Endothelial cell of hepatic sinusoid (primary cell): ENCODE data around the gene ZSWIM5.
"Not testable (repeated sequence)": the region's sequence is repeated elsewhere in the genome, so short reads cannot be mapped to it uniquely, and the experiment has no call there.

Experiments used
- in situ Hi-C: cut with HindIII; loops from 2 replicates; pipeline ENCODE4 v1.10.0; 2017; ENCODE audit warnings: low sequenced_read_pairs

ZSWIM5 gene

DNA sequence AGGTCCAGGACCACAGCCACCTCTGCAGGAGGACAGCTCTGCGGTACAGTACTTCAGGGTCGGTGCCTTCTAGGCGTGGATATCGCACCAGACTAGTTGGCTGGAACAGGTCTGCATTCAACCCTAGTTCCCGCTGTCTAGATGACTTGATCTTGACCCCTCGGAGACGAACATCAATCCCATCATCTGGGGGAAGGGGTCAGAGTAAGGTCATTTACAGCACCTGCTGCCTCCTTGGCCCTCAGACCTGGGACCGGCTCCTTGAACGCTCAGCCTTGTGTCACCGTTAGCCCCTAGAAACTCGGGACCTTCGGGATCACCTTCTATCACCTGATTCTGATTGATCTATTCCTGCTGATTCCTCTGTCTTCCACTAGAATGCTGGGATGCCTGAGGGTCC is 197.9 kb downstream of the ZSWIM5 start:
- in situ Hi-C loops: loop anchor here (25.0 kb wide), 1 partner anchor 279 kb away; no protein-coding TSS in a partner anchor

- in situ Hi-C loops: loop anchor here (25.0 kb wide), 1 partner anchor 279 kb away; no protein-coding TSS in a partner anchor
These were observed 198.3 kb downstream of the ZSWIM5 start for GRCh38 chr1:45008076-45008475.

- in situ Hi-C loops: loop anchor here (25.0 kb wide), 1 partner anchor 280 kb away; no protein-coding TSS in a partner anchor
These were observed 199.1 kb downstream of the ZSWIM5 start for GRCh38 chr1:45007311-45007710.

DNA sequence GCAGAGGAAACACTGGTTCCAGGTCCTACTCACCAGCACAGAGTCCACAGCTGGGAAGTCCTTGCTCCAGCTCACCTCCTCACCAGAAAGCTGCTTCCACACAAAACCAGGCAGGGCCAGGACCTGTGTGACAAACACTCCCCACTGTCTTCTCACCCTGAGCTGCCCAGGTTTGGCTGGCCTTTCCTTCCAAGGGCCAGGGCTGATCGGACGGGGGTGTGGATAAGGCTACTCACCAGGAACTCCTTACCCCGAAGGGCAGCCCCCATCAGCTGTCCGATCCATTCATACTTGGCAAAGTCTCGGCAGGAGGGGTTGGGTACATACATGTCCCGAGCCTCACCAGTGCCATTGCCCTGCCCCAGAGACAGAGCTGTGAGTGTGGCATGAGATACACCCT is 200.6 kb downstream of the ZSWIM5 start:
- in situ Hi-C loops: loop anchor here (25.0 kb wide), 1 partner anchor 282 kb away; no protein-coding TSS in a partner anchor

GRCh38 chr1:45004281-45004920 is 202.0 kb downstream of the ZSWIM5 start:
- in situ Hi-C loops: loop anchor here (25.0 kb wide), 1 partner anchor 283 kb away; no protein-coding TSS in a partner anchor

DNA sequence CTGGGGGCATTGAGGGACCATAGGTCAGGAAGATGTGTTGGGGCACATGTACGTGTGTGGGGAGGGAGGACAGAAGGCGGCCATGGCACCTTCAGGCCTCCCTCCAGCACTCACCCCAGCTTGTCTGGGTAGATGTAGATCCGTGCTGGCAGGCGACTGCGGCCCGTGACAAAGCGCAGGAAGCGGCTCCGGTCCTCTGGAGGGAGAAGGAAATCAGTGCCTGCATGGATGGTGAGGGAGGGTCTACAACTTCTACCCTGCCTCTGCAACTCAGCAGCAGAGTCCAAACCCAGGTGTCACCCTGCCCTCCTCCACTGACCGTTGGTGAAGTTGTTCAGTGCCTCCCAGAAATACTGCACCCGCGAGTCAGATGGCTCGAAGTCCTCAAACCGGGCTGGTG is 202.7 kb downstream of the ZSWIM5 start:
- in situ Hi-C loops: loop anchor here (25.0 kb wide), 1 partner anchor 284 kb away; no protein-coding TSS in a partner anchor

DNA sequence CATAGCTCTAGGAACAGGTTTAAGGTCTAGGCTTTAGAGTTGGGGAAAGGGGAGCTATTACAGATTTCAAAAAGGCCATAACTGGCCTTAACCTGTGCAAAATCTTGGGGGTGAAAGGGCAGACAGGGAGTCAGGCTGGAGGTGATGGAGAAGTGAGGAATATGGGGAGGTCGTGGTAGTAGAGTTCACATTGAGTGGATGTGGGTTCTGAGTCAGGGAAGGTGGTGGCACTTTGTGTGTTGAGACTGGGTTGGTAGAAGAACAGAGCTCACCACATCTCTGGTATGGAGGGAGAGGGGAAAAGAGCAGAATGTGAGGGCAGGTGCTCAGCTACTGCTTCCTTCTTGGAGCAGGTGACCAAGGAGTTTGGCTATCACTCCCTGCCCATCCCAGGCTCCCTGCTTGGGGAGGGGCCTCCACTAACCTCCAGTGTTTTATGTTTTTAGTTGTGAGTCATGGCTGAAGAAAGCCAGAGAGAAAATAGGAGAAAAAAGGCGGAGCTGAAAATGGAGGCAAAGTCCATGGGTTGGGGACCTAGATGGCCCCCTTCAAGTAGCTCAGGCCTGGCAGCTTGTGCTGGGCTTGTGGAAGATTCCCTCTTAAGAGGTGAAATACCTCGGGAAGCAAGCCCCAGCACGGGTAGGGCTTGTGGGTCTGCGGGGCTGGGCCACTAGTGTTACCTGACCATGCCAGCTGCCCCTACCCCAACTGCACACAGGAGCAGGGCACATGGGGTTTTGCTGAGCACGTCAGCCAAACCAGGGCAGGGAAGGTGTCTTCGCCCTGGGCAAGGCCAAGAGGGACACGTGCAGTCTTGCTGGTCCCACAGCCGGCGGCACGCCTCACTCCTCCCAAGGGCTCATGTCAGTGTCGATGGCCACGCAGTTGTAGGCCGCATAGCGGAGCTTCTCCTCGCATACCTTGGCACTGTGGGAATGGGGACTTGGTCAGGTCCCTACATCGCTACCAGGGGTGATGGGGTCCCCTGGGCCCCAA is 203.5 kb downstream of the ZSWIM5 start:
- in situ Hi-C loops: loop anchor here (25.0 kb wide), 1 partner anchor 284 kb away; no protein-coding TSS in a partner anchor

DNA sequence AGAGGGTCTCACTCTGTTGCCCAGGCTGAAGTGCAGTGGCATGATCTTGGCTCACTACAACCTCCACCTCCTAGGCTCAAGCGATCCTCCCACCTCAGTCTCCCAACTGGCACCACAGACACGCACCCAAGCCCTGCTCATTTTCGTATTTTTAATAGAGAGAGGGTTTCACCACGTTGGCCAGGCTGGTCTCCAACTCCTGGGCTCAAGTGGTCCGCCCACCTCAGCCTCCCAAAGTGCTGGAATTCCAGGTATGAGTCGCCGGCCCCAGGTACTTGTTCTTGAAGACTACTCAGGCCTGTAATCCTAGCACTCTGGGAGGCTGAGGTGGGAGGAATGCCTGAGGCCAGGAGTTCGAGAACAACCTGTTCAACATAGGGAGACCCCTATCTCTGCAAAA is 204.8 kb downstream of the ZSWIM5 start:
- in situ Hi-C loops: loop anchor here (25.0 kb wide), 1 partner anchor 286 kb away; no protein-coding TSS in a partner anchor

GRCh38 chr1:45001011-45001481 is 205.4 kb downstream of the ZSWIM5 start:
- in situ Hi-C loops: loop anchor here (25.0 kb wide), 1 partner anchor 286 kb away; no protein-coding TSS in a partner anchor

DNA sequence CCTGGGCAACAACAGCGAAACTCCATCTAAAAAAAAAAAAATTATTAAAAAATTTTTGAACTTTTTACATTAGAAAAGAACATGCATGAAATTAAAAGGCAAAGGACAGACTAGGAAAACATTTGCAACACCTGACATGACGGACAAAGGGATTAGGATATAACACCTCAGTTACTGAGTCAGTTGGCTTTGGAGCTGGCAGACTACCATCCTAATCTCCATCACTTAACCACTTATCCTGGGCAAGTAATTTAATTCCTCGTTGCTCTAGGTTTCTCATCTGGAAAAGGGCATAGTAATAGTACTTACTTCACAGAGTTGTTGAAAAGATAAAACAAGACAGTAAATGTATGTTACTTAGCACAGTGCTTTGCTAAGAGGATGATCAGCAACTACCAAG is 207.2 kb downstream of the ZSWIM5 start:
- in situ Hi-C loops: no loop called here

DNA sequence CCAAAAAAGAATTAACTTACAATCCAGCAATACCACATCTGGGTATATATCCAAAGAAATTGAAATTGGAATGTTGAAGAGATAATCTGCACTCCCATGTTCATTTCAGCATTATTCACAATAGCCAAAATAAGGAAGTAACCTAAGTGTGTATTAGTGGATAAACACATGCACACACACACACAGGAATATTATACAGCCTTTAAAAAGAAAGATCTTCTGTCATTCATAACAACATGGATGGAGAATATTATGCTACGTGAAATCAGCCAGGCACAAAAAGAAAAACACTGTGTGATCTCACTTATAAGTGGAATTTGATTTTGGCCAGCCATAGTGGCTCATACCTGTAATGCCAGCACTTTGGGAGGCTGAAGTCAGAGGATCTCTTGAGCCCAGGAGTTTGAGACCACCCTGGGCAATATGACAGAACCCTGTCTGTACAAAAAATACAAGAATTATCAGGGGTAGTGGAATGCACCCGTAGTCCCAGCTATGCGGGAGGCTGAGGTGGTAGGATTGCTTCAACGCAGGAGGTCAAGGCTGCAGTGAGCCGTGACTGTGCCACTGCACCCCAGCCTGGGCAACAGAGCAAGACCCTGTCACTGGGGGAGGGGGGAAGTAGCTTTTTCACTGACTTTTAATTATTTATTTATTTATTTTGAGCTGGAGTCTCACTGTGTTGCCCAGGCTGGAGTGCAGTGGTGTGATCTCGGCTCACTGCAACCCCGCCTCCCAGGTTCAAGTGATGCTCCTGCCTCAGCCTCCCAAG is 210.8 kb downstream of the ZSWIM5 start:
- in situ Hi-C loops: no loop called here

DNA sequence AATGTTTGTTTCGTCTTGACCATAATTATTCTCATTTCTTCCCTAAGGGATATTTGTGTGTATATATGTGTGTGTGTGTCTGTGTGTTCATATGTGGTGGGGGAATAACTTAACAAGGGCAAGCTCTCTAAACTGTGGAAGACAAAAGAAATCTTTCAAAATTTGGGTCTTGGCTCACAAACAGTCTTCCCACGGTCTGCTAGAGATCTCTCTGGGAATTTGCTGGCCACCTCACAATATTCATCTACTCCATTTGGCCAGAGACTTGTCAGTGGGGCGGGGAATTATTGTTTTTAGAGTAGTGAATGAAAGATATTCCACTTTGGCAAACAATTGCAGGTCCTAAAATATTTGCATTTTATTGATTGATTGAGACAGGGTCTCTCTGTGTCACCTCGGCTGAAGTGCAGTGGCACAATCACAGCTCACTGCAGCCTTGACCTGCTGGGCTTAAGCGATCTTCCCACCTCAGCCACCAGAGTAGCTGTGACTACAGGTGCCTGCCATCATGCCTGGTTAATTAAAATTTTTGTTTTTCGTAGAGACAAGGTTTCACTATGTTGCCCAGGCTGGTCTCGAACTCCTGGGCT is 212.0 kb downstream of the ZSWIM5 start:
- in situ Hi-C loops: no loop called here

DNA sequence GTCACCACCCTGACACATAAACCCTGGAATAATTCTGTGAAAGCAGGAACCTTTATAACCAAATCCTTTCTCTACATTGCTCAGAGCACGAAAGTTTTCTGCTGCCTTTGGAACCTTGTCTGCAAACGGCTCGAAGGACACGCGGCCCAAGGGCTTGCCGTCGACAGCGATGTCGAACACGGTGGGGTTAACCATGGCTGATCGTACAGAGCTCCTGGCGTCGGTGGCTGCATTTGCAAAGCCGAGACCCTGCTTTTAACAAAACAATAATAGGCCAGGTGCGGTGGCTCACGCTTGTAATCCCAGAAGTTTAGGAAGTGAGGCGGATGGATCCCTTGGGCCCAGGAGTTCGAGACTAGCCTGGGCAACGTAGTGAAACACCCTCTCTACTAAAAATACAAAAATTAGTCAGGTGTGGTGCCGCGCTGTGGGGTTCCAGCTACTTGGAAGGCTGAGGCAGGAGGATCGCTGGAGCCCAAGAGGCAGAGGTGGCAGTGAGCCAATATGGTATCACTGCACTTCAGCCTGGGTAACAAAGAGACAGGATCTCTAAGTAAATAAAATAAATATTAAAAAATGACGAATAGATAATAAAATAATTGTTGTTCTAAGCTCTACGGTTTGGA is 217.8 kb downstream of the ZSWIM5 start:
- in situ Hi-C loops: loop anchor here (5.0 kb wide), 1 partner anchor 56 kb away; no protein-coding TSS in a partner anchor

GRCh38 chr1:44985747-44986359 is 220.6 kb downstream of the ZSWIM5 start:
- in situ Hi-C loops: loop anchor here (5.0 kb wide), 1 partner anchor 54 kb away; no protein-coding TSS in a partner anchor

DNA sequence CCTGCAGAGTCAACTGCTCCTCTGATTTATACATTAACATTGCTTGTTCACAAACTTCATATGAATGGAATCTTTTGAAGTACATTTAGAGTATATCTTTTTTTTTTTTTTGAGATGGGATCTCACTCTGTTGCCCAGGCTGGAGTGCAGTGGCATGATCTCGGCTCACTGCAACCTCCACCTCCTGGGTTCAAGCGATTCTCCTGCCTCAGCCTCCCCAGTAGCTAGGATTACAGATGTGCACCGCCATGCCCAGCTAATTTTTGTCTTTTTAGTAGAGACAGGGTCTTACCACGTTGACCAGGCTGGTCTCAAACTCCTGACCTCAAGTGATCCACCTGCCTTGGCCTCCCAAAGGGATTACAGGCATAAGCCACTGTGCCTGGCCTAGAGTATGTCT is 229.0 kb downstream of the ZSWIM5 start:
- in situ Hi-C loops: not testable (repeated sequence)

GRCh38 chr1:44976252-44976651 is 230.2 kb downstream of the ZSWIM5 start:
- in situ Hi-C loops: no loop called here

GRCh38 chr1:44973645-44974044 is 232.8 kb downstream of the ZSWIM5 start:
- in situ Hi-C loops: no loop called here

DNA sequence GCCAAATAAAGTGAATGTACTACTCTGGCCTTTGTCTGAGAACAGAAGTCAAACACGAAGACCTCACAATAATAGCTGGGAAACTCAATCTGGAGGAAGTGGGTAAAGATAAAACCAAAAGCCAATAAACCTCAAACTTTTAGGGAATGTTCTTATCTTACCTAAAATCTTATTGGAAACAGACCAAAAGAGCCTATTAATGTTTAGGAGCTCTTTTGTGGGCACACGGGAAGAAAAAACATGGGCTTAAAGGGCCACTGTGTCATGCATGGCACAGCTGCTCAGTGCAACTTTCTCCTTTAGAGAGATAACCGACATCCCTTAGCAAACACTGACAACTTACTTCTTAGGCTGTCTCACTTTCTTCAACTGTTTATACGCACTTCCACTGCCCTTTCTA is 236.1 kb downstream of the ZSWIM5 start:
- in situ Hi-C loops: no loop called here
